ENCODE measurements around the gene OFD1.

OFD1 gene

GRCh38 chrX:13797512-13797911 is 63.0 kb downstream of the OFD1 start:
- no peak for DNase-seq

DNA sequence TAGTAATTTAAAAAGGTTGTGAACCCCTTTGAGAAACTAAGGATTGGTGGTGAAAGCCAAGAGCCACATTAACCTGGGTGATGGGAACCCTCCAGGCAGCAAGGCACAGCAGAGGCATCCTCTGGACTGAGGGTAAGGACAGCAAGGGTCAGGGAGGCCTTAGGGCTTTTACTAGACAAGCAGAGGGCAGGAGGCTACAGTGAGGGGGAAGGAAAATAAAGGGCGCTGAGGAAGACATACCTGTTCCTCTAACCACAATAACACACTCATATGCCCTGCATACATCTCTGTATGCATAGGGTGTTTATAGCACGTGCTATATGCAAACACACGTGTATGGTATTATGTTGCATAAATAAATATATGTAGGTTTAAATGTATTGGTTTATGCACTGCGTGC is 63.6 kb downstream of the OFD1 start:
- no peak for DNase-seq

DNA sequence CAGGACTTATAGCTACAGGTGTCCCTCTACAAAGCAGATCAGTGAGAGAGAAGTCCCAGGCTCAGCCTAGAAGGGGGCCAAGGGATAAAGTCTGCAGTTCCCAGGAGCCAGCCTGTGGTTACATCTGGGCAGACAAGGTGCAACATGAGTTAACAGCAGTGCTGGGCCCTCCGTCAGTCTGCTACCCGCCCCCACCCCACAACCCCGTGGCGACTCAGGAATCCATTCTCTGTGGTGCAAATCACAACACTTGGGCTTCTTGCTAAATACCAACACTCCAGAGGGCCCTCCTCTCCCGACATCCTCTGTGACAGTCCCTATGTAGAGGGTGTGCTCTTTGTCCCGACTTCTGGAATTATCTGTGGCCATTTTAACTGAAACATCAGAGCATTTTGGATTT is 68.6 kb downstream of the OFD1 start:
- no peak for DNase-seq

DNA sequence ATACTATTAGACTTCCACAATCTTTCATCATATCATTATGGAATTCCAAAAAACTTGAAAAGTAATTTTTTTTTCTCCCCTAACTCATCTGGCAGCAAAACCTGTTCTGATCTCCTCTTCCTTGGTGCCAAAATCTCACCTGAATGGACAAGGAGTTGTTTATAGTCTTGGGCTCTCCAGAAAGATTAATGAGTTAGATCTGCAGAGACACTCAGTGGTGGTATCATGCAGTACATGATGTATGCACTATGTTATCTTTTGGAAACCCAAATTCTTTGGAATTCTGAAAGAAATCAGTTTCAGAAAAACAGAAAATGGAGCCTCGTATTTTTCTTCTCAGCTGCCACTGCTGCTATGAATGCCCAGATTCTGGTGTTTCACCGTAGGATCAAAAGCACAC is 70.7 kb downstream of the OFD1 start:
- DNase-seq, result no peak

DNA sequence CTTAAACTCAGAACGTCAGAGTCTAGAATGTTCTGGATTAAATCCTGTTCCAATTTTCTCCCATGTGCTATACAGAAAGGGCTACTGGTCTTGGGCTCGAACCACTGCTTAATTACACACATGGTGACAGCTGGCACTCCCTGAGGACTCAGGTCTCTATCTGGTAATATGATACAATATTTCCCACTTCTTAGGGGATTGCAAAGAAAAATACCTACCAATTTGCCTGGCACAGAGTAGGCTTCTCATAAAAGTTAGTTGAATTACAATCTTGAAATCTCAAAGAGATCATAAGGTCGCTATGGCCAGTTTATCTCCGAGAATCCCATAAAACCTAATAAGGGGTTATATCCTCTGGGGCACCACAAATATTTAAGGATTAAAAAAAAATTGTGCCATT is 73.7 kb downstream of the OFD1 start:
- no peak for DNase-seq

DNA sequence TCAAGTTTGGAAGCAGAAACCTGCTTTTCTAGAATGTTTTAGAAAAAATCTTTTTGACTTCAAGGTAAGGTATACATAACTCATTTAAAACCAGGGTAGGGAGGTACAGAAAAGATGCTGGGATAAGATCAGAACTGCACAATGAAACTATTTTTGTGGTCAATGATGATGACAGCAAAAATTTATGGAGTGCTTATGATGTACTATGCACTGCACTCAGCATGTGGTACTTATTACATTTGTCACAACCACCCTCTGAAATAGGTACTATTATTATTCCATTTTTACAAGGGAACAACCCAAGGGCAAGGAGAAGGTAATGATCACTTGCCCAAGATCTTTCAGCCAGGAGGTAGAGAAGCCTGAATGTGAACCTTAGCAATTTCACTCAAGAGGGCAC is 74.3 kb downstream of the OFD1 start:
- no peak for DNase-seq

GRCh38 chrX:13815664-13816063 is 81.1 kb downstream of the OFD1 start:
- DNase-seq, result no peak

DNA sequence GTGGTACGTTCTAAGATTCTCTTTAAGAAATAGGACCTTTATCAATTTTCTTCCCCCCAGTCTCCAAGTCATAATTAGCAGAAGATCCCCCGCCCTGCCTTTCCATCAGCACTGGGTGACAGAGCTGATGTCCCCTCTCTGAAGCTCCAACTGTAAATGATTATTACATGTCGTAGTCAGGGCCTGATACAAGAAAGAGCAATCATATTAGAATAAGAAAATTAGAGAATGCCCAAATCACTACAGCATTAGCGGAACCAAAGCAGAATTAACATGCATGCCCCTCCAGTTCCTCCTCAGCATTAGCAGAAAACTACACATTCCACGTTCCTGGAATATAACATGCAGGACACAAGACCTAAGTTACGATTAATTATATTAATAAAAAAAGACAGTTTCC is 81.6 kb downstream of the OFD1 start:
- no peak for DNase-seq

GRCh38 chrX:13816643-13817627 is 82.4 kb downstream of the OFD1 start, which contains the start of gene GPM6B:
Gene GPM6B (minus strand): TSS chrX:13817093. CDS start chrX:13816904, 189 bp downstream.
- DNase-seq, result no peak
